Panc1 (cell line): ENCODE results near the gene COLEC11.

Source experiments
- POLR2AphosphoS5 ChIP-seq: IDR thresholded peaks from 2 replicates; pipeline ENCODE4 v1.6.1; 2012; ENCODE audit warnings: mild to moderate bottlenecking, low read depth, low read length, moderate library complexity
- SIN3A ChIP-seq: IDR thresholded peaks from 2 replicates; pipeline ENCODE4 v1.6.1; 2012; ENCODE audit warnings: low read depth, mild to moderate bottlenecking, low read length, moderate library complexity, borderline replicate concordance; ENCODE audit not compliant: insufficient read depth
- TCF7L2 ChIP-seq: IDR thresholded peaks from 2 replicates; pipeline ENCODE4 v1.6.1; 2011; ENCODE audit warnings: mild to moderate bottlenecking, low read depth, low read length, inconsistent platforms
- TF ChIP-seq, protein P1 (sequence below), 2 experiments: IDR thresholded peaks; 2 replicates each; pipeline ENCODE4 v1.6.1; 2011 to 2012; ENCODE audit warnings: low read depth in 2 of 2, control low read depth in 1 of 2, low read length in 1 of 2, mild to moderate bottlenecking in 1 of 2, moderate library complexity in 1 of 2; ENCODE audit not compliant: insufficient read depth in 1 of 2
- TF ChIP-seq, protein P2 (sequence below): fragments of 450-650 bp; IDR thresholded peaks from 2 replicates; pipeline ENCODE4 v1.5.1; 2017; ENCODE audit warnings: mild to moderate bottlenecking

DNA sequence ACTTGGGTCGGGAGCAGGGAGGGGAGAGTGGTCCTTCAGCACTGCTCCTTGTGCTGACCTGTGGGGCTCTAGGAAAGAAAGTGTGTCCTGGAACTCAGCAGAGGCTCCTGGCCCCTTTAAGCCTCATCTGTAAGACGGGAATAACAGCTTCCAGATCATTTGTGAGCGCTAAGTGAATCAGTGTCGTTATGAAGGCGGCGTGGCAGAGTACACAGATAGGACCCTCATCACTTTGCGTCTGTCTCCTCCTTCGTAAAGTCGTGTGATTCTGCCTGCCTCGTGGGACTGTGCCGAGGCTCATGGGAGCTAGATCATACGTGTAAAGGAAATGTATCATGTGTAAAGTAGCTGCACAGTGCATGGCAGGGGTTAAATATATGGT is 18.6 kb downstream of the COLEC11 start:
- TF ChIP-seq, protein P1, sequence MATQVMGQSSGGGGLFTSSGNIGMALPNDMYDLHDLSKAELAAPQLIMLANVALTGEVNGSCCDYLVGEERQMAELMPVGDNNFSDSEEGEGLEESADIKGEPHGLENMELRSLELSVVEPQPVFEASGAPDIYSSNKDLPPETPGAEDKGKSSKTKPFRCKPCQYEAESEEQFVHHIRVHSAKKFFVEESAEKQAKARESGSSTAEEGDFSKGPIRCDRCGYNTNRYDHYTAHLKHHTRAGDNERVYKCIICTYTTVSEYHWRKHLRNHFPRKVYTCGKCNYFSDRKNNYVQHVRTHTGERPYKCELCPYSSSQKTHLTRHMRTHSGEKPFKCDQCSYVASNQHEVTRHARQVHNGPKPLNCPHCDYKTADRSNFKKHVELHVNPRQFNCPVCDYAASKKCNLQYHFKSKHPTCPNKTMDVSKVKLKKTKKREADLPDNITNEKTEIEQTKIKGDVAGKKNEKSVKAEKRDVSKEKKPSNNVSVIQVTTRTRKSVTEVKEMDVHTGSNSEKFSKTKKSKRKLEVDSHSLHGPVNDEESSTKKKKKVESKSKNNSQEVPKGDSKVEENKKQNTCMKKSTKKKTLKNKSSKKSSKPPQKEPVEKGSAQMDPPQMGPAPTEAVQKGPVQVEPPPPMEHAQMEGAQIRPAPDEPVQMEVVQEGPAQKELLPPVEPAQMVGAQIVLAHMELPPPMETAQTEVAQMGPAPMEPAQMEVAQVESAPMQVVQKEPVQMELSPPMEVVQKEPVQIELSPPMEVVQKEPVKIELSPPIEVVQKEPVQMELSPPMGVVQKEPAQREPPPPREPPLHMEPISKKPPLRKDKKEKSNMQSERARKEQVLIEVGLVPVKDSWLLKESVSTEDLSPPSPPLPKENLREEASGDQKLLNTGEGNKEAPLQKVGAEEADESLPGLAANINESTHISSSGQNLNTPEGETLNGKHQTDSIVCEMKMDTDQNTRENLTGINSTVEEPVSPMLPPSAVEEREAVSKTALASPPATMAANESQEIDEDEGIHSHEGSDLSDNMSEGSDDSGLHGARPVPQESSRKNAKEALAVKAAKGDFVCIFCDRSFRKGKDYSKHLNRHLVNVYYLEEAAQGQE (IDR thresholded peaks at IDR 0.05; ENCODE audit: insufficient read depth in 1 of 2, low read depth in 2 of 2, low read length in 1 of 2) = no peak
- TF ChIP-seq, protein P2, sequence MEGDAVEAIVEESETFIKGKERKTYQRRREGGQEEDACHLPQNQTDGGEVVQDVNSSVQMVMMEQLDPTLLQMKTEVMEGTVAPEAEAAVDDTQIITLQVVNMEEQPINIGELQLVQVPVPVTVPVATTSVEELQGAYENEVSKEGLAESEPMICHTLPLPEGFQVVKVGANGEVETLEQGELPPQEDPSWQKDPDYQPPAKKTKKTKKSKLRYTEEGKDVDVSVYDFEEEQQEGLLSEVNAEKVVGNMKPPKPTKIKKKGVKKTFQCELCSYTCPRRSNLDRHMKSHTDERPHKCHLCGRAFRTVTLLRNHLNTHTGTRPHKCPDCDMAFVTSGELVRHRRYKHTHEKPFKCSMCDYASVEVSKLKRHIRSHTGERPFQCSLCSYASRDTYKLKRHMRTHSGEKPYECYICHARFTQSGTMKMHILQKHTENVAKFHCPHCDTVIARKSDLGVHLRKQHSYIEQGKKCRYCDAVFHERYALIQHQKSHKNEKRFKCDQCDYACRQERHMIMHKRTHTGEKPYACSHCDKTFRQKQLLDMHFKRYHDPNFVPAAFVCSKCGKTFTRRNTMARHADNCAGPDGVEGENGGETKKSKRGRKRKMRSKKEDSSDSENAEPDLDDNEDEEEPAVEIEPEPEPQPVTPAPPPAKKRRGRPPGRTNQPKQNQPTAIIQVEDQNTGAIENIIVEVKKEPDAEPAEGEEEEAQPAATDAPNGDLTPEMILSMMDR = no peak
- TF ChIP-seq POLR2AphosphoS5 (no peak), SIN3A (no peak), TCF7L2 (no peak)
